ENCODE data around the gene B3GNT7.

The B3GNT7 gene

DNA sequence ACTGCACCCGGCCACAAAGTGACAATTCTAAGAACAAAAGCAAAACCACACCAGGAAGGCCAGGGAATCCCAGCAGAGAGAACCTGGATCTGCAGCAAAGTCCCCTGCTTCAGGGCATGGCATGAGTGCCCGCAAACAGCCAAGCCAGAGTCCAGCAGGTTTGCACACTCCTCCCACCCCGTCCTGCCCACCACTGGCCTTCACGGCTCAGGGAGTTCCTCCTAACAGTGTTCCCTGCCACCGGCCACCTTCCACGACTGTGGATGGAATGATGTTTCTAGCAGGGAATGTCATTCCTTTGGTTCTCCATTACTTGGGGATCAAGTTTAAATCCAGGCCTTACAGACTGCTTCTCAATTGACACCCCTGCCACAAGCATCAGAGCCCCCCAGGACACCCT lies 42.0 kb upstream of the B3GNT7 start:
- H3K4me3 ChIP-seq (replicated peaks; ENCODE audit: low read depth, low read length), result no peak overlapping the region
- no peak for DNase-seq (ENCODE audit: low read depth)
- TF ChIP-seq CTCF (IDR thresholded peaks at IDR 0.05; ENCODE audit: low read length, missing control alignments), result no peak

GRCh38 chr2:231355508-231356465 lies 39.7 kb upstream of the B3GNT7 start:
- H3K4me3 ChIP-seq (replicated peaks; ENCODE audit: low read depth, low read length), result no peak overlapping the region
- no peak for TF ChIP-seq CTCF (IDR thresholded peaks at IDR 0.05; ENCODE audit: low read length, missing control alignments)
- no peak for DNase-seq (ENCODE audit: low read depth)

- TF ChIP-seq CTCF (IDR thresholded peaks at IDR 0.05; ENCODE audit: low read length, missing control alignments), result no peak
- H3K4me3 ChIP-seq (replicated peaks; ENCODE audit: low read depth, low read length), result no peak overlapping the region
- DNase-seq (ENCODE audit: low read depth), result no peak
These were observed 39.1 kb upstream of the B3GNT7 start for GRCh38 chr2:231356466-231356844.

GRCh38 chr2:231357048-231357447 lies 38.5 kb upstream of the B3GNT7 start:
- H3K4me3 ChIP-seq (replicated peaks; ENCODE audit: low read depth, low read length), result no peak overlapping the region
- TF ChIP-seq CTCF (IDR thresholded peaks at IDR 0.05; ENCODE audit: low read length, missing control alignments), result no peak
- DNase-seq (ENCODE audit: low read depth), result no peak

- DNase-seq (ENCODE audit: low read depth), result no peak
- no peak for TF ChIP-seq CTCF (IDR thresholded peaks at IDR 0.05; ENCODE audit: low read length, missing control alignments)
These were observed 37.6 kb upstream of the B3GNT7 start for GRCh38 chr2:231357931-231358330.

DNA sequence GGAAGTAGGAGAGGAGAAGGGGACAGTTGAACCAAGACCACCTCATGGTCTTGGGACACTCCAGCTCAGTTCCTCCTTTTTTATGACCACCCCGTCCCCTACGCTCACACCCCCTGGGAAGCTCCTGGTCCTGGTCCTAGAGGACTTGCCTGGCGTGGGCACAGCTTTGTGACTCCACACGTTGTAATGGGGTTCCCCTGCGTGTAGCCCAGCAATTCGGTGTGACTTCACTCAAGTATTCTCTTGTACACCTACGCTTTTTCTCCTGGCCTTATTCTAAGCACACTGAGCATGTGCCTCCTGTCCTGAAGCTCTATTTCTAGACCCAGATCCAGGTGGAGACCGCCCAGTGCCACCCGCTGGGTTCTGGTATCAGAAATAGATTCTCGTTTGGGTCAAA lies 36.1 kb upstream of the B3GNT7 start:
- no peak overlapping the region for H3K4me3 ChIP-seq (replicated peaks; ENCODE audit: low read depth, low read length)
- TF ChIP-seq CTCF (IDR thresholded peaks at IDR 0.05; ENCODE audit: low read length, missing control alignments), result no peak
- DNase-seq (ENCODE audit: low read depth), result no peak

More at GRCh38 chr2:231357931-231358330, 37.6 kb upstream of the B3GNT7 start:
- H3K4me3 ChIP-seq (replicated peaks; ENCODE audit: low read depth, low read length), result no peak overlapping the region

GRCh38 chr2:231359948-231360347 lies 35.6 kb upstream of the B3GNT7 start:
- DNase-seq (ENCODE audit: low read depth), result no peak
- H3K4me3 ChIP-seq (replicated peaks; ENCODE audit: low read depth, low read length), result no peak overlapping the region
- no peak for TF ChIP-seq CTCF (IDR thresholded peaks at IDR 0.05; ENCODE audit: low read length, missing control alignments)
